Neural cell (in vitro differentiated cells): Measurements from ENCODE around the gene TCEAL4. TPM values are rescaled to one million over a fixed set of nuclear protein-coding genes. Genes with fewer than 3 reads are reported as not detected.
"Not testable (repeated sequence)": the region's sequence is repeated elsewhere in the genome, so short reads cannot be mapped to it uniquely, and the experiment has no call there.

Experiments
- H2AFZ ChIP-seq: fragments of 200-600, 300-800 bp; sonication (generic), shearing (Covaris generic); 2 replicates; pipeline ENCODE4 v1.6.0; 2014; ENCODE audit warnings: low read depth, mild to moderate bottlenecking, antibody characterized with exemption, low read length, moderate library complexity
- H3F3A ChIP-seq: fragments of 200-600 bp; shearing (Covaris generic); 2 replicates; pipeline ENCODE4 v1.6.1; 2016; ENCODE audit warnings: mild to moderate bottlenecking, moderate library complexity, mixed read lengths, antibody characterized with exemption, low read length; ENCODE audit not compliant: insufficient read depth, poor library complexity, severe bottlenecking
- H3K27ac ChIP-seq: fragments of 200-600, 300-800 bp; sonication (generic), shearing (Covaris generic); 2 replicates; pipeline ENCODE4 v1.5.1; 2014; ENCODE audit warnings: mild to moderate bottlenecking, low read length, moderate library complexity
- H3K27me3 ChIP-seq: fragments of 300-800, 200-600 bp; sonication (generic), shearing (Covaris generic); 2 replicates; pipeline ENCODE4 v1.6.0; 2014; ENCODE audit warnings: mild to moderate bottlenecking, low read depth, low read length, moderate library complexity; ENCODE audit not compliant: insufficient read depth
- H3K36me3 ChIP-seq: fragments of 300-800, 200-600 bp; sonication (generic), shearing (Covaris generic); 2 replicates; pipeline ENCODE4 v1.5.1; 2014; ENCODE audit warnings: mild to moderate bottlenecking, antibody characterized with exemption, low read length, moderate library complexity; ENCODE audit not compliant: insufficient read depth
- H3K4me2 ChIP-seq: fragments of 300-800, 200-600 bp; sonication (generic), shearing (Covaris generic); 2 replicates; pipeline ENCODE4 v1.6.0; 2014; ENCODE audit warnings: mild to moderate bottlenecking, low read length
- H3K4me3 ChIP-seq: fragments of 300-800, 200-600 bp; sonication (generic), shearing (Covaris generic); 2 replicates; pipeline ENCODE4 v1.5.1; 2014; ENCODE audit warnings: mild to moderate bottlenecking, low read length, moderate library complexity
- H3K79me2 ChIP-seq: fragments of 200-600 bp; shearing (Covaris generic); replicated peaks from 2 replicates; pipeline ENCODE4 v1.6.0; 2014; ENCODE audit warnings: mild to moderate bottlenecking, low read length, moderate library complexity; ENCODE audit not compliant: insufficient read depth
- H3K9ac ChIP-seq: fragments of 300-800, 200-600 bp; sonication (generic), shearing (Covaris generic); 2 replicates; pipeline ENCODE4 v1.6.1; 2016; ENCODE audit warnings: mild to moderate bottlenecking, low read length, mixed read lengths
- H3K9me2 ChIP-seq: fragments of 200-600 bp; shearing (Covaris generic); 2 replicates; pipeline ENCODE4 v1.6.1; 2016; ENCODE audit warnings: mild to moderate bottlenecking, low read length, mixed read lengths; ENCODE audit not compliant: insufficient read depth
- H3K9me3 ChIP-seq: fragments of 200-600, 300-800 bp; sonication (generic), shearing (Covaris generic); 2 replicates; pipeline ENCODE4 v1.6.1; 2016; ENCODE audit warnings: mild to moderate bottlenecking, mixed run types, low read length, moderate library complexity, mixed read lengths
- H4K20me1 ChIP-seq: fragments of 200-600 bp; shearing (Covaris generic); 2 replicates; pipeline ENCODE4 v1.6.1; 2016; ENCODE audit warnings: mild to moderate bottlenecking, mixed run types; ENCODE audit not compliant: insufficient read depth
- CTCF ChIP-seq: fragments of 450-650 bp; IDR thresholded peaks from 2 replicates; pipeline ENCODE4 v1.5.1; 2014; ENCODE audit warnings: antibody characterized with exemption, mild to moderate bottlenecking, moderate library complexity; ENCODE audit not compliant: poor library complexity, severe bottlenecking
- EP300 ChIP-seq: fragments of 450-650 bp; conservative IDR thresholded peaks from 2 replicates; pipeline ENCODE4 v1.6.1; 2014; ENCODE audit warnings: antibody characterized with exemption, mild to moderate bottlenecking, moderate library complexity; ENCODE audit not compliant: poor library complexity, severe bottlenecking
- EZH2 ChIP-seq: fragments of 200-600, 300-800 bp; shearing (Covaris generic), sonication (generic); IDR thresholded peaks from 2 replicates; pipeline ENCODE4 v1.6.1; 2014; ENCODE audit warnings: antibody characterized with exemption, low read length, borderline replicate concordance, mild to moderate bottlenecking; ENCODE audit not compliant: insufficient read depth, poor library complexity, severe bottlenecking
- MXI1 ChIP-seq: fragments of 450-650 bp; conservative IDR thresholded peaks from 2 replicates; pipeline ENCODE4 v1.6.1; 2014; ENCODE audit warnings: antibody characterized with exemption, mild to moderate bottlenecking; ENCODE audit not compliant: poor library complexity, severe bottlenecking
- POLR2AphosphoS5 ChIP-seq: IDR thresholded peaks from 2 replicates; pipeline ENCODE4 v1.6.1; 2012
- RAD21 ChIP-seq: fragments of 450-650 bp; conservative IDR thresholded peaks from 2 replicates; pipeline ENCODE4 v1.6.1; 2014; ENCODE audit warnings: antibody characterized with exemption, mild to moderate bottlenecking, moderate library complexity
- SMC3 ChIP-seq: fragments of 450-650 bp; conservative IDR thresholded peaks from 2 replicates; pipeline ENCODE4 v1.6.1; 2014; ENCODE audit warnings: antibody characterized with exemption, mild to moderate bottlenecking, moderate library complexity; ENCODE audit not compliant: poor library complexity
- TAF1 ChIP-seq: IDR thresholded peaks from 2 replicates; pipeline ENCODE4 v1.6.1; 2012; ENCODE audit warnings: low read depth
- polyA plus RNA-seq: library from polyadenylated mRNA; depleted of rRNA; stranded (reverse); fragments of >200 nt; gene quantifications from 2 replicates; pipeline ENCODE4 v1.2.3, GENCODE V29; 2014
- TF ChIP-seq, protein P1 (sequence below): IDR thresholded peaks from 2 replicates; pipeline ENCODE4 v1.6.1; 2012; ENCODE audit warnings: borderline replicate concordance

TCEAL4 gene
- polyA plus RNA-seq, 1 donor from 2014 or later = 130 TPM

DNA sequence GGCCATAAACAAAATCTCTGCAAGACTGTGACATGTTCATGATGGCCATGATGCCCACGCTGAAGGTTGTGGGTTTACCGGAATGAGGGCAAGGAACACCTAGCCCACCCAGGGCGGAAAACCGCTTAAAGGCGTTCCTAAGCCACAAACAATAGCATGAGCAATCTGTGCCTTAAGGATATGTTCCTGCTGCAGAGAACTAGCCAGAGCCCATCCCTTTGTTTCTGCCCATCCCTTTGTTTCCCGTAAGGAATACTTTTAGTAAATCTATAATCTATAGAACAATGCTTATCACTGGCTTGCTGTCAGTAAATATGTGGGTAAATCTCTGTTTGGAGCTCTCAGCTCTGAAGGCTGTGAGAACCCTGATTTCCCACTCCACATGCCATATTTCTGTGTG, 9.9 kb downstream of the TCEAL4 start:
- H3K9me3 ChIP-seq, H3K9ac ChIP-seq, H3F3A ChIP-seq, H3K27me3 ChIP-seq, H3K27ac ChIP-seq, H3K36me3 ChIP-seq, H3K9me2 ChIP-seq, H3K4me2 ChIP-seq, H3K79me2 ChIP-seq, H3K4me3 ChIP-seq, H4K20me1 ChIP-seq, H2AFZ ChIP-seq: not testable (repeated sequence)

- Histone ChIP-seq H3K27ac (peak within 1 kb of the TSS; percentile 74), H3K4me2 (peak within 1 kb of the TSS; percentile 62), H4K20me1 (no peaks in the 10 kb centered on the region), H3K9me2 (no peaks in the 10 kb centered on the region), H3K79me2 (no peaks in the 10 kb centered on the region), H3K9ac (peak within 1 kb of the TSS; percentile 84), H3F3A (no peaks in the 10 kb centered on the region), H3K27me3 (no peaks in the 10 kb centered on the region), H2AFZ (peak within 1 kb of the TSS; percentile 33), H3K9me3 (no peaks in the 10 kb centered on the region), H3K36me3 (no peaks in the 10 kb centered on the region), H3K4me3 (peak within 1 kb of the TSS; percentile 69)
- peak; percentile 71 for TF ChIP-seq POLR2AphosphoS5
- TF ChIP-seq CTCF = no peak
- TF ChIP-seq MXI1 = no peak
- no peak for TF ChIP-seq EP300
- no peak for TF ChIP-seq EZH2
- TF ChIP-seq RAD21 = no peak
- TF ChIP-seq, protein P1, sequence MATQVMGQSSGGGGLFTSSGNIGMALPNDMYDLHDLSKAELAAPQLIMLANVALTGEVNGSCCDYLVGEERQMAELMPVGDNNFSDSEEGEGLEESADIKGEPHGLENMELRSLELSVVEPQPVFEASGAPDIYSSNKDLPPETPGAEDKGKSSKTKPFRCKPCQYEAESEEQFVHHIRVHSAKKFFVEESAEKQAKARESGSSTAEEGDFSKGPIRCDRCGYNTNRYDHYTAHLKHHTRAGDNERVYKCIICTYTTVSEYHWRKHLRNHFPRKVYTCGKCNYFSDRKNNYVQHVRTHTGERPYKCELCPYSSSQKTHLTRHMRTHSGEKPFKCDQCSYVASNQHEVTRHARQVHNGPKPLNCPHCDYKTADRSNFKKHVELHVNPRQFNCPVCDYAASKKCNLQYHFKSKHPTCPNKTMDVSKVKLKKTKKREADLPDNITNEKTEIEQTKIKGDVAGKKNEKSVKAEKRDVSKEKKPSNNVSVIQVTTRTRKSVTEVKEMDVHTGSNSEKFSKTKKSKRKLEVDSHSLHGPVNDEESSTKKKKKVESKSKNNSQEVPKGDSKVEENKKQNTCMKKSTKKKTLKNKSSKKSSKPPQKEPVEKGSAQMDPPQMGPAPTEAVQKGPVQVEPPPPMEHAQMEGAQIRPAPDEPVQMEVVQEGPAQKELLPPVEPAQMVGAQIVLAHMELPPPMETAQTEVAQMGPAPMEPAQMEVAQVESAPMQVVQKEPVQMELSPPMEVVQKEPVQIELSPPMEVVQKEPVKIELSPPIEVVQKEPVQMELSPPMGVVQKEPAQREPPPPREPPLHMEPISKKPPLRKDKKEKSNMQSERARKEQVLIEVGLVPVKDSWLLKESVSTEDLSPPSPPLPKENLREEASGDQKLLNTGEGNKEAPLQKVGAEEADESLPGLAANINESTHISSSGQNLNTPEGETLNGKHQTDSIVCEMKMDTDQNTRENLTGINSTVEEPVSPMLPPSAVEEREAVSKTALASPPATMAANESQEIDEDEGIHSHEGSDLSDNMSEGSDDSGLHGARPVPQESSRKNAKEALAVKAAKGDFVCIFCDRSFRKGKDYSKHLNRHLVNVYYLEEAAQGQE = peak; percentile 38
- TF ChIP-seq TAF1 = peak; percentile 40
- TF ChIP-seq SMC3 = no peak
Observed at GRCh38 chrX:103607364-103608305, 22.3 kb downstream of the TCEAL4 start, which contains the start of gene TCEAL3. TSS of gene TCEAL3 (plus strand) at chrX:103607963. CDS start at chrX:103609065, 1,102 bp downstream.
